Measurements from ENCODE around the gene CDK14. TPM values are rescaled to one million over a fixed set of nuclear protein-coding genes. Genes with fewer than 3 reads are reported as not detected.

Gene CDK14
- total RNA-seq, 2 donors from 2014 or later: 8.7 to 13.4 TPM

DNA sequence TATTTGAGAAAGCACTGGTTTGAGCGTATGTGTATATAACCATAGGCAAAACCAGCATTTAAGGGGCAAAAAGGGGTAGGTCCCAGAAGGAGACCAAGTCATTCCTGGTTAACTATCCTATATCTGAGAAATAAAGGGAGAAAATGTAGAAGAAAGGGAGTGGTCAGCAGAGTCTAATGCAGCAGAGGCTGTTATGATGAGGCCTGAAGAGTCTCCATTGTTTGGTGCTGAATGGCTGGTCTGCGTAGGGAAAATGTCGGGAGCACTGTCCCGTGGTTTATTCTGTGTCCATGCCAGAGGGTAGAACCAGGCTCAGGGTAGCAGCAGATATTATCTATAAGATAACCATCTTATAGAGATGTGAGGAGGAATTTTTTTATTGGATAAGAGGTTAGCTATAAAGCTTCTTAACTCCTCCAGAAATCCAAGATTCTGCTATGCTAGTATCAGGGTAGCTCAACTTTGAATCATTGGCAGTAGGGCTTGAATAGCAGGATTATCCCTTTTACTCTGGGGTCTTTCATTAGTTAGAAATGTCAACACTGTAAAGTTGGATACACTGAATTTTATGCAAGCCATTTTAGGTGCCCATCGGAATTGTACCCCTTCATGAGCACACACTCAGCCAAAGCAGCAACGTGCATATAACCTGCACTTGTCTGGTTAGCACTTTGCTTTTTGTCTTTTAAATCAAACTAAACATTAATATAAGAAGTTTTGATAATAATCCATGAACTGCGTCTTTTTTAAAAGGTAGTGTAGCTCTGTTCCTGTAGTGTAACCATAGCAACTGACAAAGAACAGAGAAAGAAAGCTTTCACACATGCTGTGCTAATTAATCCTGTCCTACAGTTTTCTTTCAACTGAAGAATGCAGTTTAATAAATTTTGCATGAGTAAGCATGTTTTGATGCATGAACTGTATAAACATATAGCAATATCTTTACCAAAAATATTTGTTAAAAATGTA is 356.1 kb downstream of the CDK14 start:
- H3K9ac ChIP-seq (ENCODE audit: extremely low read depth, low read length, poor library complexity, severe bottlenecking): no peak overlapping the region
- H3K36me3 Mint-ChIP-seq (ENCODE audit: low read depth): no peaks in the 10 kb centered on the region
- H3K4me1 Mint-ChIP-seq: peaks cover 10% of the 10 kb centered on the region
- H3K27ac Mint-ChIP-seq: no peak overlapping the region
- WGBS, 2 experiments (ENCODE audit: insufficient coverage in 1 of 2, insufficient read length in 1 of 2): 56 to 67% methylated on average over 2 to 7 of the region's 7 CpGs
- H3K4me3 Mint-ChIP-seq: no peak overlapping the region
- H3K4me3 ChIP-seq (ENCODE audit: low read length): no peak overlapping the region
- peak overlapping the region; percentile 87 for H3K27ac ChIP-seq (ENCODE audit: low read depth, low read length)
- no peaks in the 10 kb centered on the region for H3K9me3 Mint-ChIP-seq
- no peaks in the 10 kb centered on the region for H3K27me3 Mint-ChIP-seq (ENCODE audit: insufficient read depth)
- no peak for DNase-seq
- no peaks in the 10 kb centered on the region for H3K36me3 ChIP-seq (ENCODE audit: control insufficient read depth, insufficient read depth, low read length)
- H3K27me3 ChIP-seq (ENCODE audit: control insufficient read depth, insufficient read depth, low read length, poor library complexity, severe bottlenecking): no peaks in the 10 kb centered on the region
- no peak for TF ChIP-seq CTCF (conservative IDR thresholded peaks at IDR 0.05)
- H3K9me3 ChIP-seq (ENCODE audit: control insufficient read depth, low read length): no peaks in the 10 kb centered on the region
- H3K4me1 ChIP-seq (ENCODE audit: control insufficient read depth, insufficient read depth, low read length): no peaks in the 10 kb centered on the region

DNA sequence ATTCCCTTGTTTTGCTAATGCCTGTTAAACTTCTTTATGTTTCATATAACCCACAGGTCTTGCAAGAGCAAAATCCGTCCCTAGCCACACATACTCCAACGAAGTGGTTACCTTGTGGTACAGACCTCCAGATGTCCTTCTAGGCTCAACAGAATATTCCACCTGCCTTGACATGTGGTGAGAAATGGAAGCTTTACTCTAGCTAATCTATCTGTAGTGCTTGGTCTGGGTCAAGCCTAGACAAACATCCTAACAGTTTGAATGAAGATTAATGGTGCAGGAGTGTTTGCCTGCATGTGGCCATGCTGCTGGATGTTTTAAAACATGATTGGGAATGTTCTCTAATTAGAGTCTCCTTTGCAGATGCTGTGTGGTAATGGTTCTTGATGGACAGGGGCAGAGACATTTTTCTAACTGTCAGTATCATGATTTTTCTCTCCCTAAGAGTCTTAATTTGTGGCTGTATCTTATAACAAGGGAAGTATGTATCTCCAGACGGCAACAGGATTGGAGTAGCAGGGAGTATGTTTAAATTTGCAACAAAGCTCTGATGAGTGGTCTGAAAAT is 359.6 kb downstream of the CDK14 start:
- H3K4me1 ChIP-seq (ENCODE audit: control insufficient read depth, insufficient read depth, low read length): no peaks in the 10 kb centered on the region
- H3K9me3 ChIP-seq (ENCODE audit: control insufficient read depth, low read length): no peaks in the 10 kb centered on the region
- no peak overlapping the region for H3K4me3 ChIP-seq (ENCODE audit: low read length)
- no peak for TF ChIP-seq CTCF (conservative IDR thresholded peaks at IDR 0.05)
- no peak overlapping the region for H3K27ac ChIP-seq (ENCODE audit: low read depth, low read length)
- H3K4me3 Mint-ChIP-seq: no peak overlapping the region
- no peak overlapping the region for H3K27ac Mint-ChIP-seq
- H3K27me3 Mint-ChIP-seq (ENCODE audit: insufficient read depth): no peaks in the 10 kb centered on the region
- WGBS, 2 experiments (ENCODE audit: insufficient coverage in 1 of 2, insufficient read length in 1 of 2): 82 to 83% methylated on average over 1 to 3 of the region's 3 CpGs
- no peak overlapping the region for H3K9ac ChIP-seq (ENCODE audit: extremely low read depth, low read length, poor library complexity, severe bottlenecking)
- no peaks in the 10 kb centered on the region for H3K9me3 Mint-ChIP-seq
- no peaks in the 10 kb centered on the region for H3K36me3 Mint-ChIP-seq (ENCODE audit: low read depth)
- DNase-seq: no peak
- peaks cover 10% of the 10 kb centered on the region for H3K4me1 Mint-ChIP-seq
- H3K27me3 ChIP-seq (ENCODE audit: control insufficient read depth, insufficient read depth, low read length, poor library complexity, severe bottlenecking): no peaks in the 10 kb centered on the region
- no peaks in the 10 kb centered on the region for H3K36me3 ChIP-seq (ENCODE audit: control insufficient read depth, insufficient read depth, low read length)

DNA sequence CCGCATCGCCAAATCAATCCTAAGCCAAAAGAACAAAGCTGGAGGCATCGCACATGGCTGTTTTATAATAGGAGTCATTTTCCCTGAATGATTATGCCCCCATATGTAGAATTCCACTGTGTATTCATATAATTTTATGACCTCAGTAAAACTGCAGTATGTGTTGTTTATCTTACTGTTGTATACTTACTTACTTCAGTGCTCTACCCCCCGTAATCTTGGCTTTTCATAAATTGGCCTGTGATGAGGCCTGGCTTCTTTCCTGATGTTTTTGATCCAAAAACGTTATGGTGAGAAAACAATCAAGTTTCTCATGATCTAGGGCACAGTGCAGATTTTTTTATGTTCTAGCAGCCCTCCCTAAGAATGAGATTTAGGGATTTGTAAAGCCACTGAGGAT is 361.8 kb downstream of the CDK14 start:
- no peak overlapping the region for H3K27ac ChIP-seq (ENCODE audit: low read depth, low read length)

More for the DNA sequence above, 361.8 kb downstream of the CDK14 start:
- 92 to 94% methylated on average over 2 to 5 of the region's 5 CpGs for WGBS, 2 experiments (ENCODE audit: insufficient coverage in 1 of 2, insufficient read length in 1 of 2)
- no peak overlapping the region for H3K9ac ChIP-seq (ENCODE audit: extremely low read depth, low read length, poor library complexity, severe bottlenecking)
- peaks cover 2% of the 10 kb centered on the region for H3K4me1 Mint-ChIP-seq
- no peaks in the 10 kb centered on the region for H3K36me3 ChIP-seq (ENCODE audit: control insufficient read depth, insufficient read depth, low read length)
- no peak for DNase-seq
- no peaks in the 10 kb centered on the region for H3K9me3 ChIP-seq (ENCODE audit: control insufficient read depth, low read length)
- no peaks in the 10 kb centered on the region for H3K4me1 ChIP-seq (ENCODE audit: control insufficient read depth, insufficient read depth, low read length)
- no peaks in the 10 kb centered on the region for H3K27me3 Mint-ChIP-seq (ENCODE audit: insufficient read depth)
- H3K4me3 Mint-ChIP-seq: no peak overlapping the region
- no peak overlapping the region for H3K4me3 ChIP-seq (ENCODE audit: low read length)
- H3K27me3 ChIP-seq (ENCODE audit: control insufficient read depth, insufficient read depth, low read length, poor library complexity, severe bottlenecking): no peaks in the 10 kb centered on the region
- H3K36me3 Mint-ChIP-seq (ENCODE audit: low read depth): no peaks in the 10 kb centered on the region
- H3K9me3 Mint-ChIP-seq: no peaks in the 10 kb centered on the region
- H3K27ac Mint-ChIP-seq: no peak overlapping the region
- TF ChIP-seq CTCF (conservative IDR thresholded peaks at IDR 0.05): no peak
